A204.1 (cell line): ENCODE data around the gene EIPR1.
"Not testable (repeated sequence)": the region's sequence is repeated elsewhere in the genome, so short reads cannot be mapped to it uniquely, and the experiment has no call there.

Experiments
- FAIRE-seq: peaks from 2 replicates; lab custom pipeline; 2012; peaks lifted over from hg19 to GRCh38; lab: Jason Lieb, UNC

The EIPR1 gene

DNA sequence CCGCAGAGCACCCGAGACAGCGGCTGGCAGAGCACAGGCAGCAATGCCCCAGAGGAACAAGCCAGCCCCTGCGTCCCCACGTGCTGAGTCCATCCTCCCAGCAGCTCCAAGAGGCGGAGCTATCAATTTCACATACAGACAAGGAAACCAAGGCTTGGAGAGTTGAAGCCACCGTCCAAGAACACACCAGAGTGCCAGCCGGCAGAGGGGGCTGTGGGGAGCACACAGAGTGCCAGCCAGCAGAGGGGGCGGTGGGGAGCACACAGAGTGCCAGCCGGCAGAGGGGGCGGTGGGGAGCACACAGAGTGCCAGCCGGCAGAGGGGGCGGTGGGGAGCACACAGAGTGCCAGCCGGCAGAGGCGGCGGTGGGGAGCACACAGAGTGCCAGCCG lies 91.0 kb downstream of the EIPR1 start:
- not testable (repeated sequence) for FAIRE-seq

GRCh38 chr2:3285901-3286645 lies 91.5 kb downstream of the EIPR1 start:
- FAIRE-seq, result no peak

GRCh38 chr2:3284657-3285630 lies 92.7 kb downstream of the EIPR1 start:
- no peak for FAIRE-seq

- not testable (repeated sequence) for FAIRE-seq
These were observed 93.6 kb downstream of the EIPR1 start for GRCh38 chr2:3283876-3284656.

DNA sequence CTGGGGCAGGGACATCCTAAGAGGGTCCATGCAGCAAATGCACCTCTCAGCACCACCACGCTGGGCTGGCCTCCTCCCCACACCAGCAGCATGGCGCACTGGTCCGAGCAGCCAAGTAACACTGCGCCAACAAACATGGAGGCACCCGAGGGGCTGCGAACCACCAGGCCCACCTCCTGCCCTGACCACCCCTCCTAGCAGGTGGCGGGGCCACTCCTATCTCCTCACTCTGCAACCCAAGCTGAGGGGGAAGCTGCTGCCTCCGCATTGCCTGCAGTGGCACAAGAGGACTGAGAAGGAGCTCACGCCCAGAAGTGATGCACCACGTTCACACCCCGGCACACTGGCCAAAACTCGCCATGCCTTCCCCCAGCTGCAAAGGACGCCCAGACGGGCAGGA lies 94.4 kb downstream of the EIPR1 start:
- FAIRE-seq, result no peak

DNA sequence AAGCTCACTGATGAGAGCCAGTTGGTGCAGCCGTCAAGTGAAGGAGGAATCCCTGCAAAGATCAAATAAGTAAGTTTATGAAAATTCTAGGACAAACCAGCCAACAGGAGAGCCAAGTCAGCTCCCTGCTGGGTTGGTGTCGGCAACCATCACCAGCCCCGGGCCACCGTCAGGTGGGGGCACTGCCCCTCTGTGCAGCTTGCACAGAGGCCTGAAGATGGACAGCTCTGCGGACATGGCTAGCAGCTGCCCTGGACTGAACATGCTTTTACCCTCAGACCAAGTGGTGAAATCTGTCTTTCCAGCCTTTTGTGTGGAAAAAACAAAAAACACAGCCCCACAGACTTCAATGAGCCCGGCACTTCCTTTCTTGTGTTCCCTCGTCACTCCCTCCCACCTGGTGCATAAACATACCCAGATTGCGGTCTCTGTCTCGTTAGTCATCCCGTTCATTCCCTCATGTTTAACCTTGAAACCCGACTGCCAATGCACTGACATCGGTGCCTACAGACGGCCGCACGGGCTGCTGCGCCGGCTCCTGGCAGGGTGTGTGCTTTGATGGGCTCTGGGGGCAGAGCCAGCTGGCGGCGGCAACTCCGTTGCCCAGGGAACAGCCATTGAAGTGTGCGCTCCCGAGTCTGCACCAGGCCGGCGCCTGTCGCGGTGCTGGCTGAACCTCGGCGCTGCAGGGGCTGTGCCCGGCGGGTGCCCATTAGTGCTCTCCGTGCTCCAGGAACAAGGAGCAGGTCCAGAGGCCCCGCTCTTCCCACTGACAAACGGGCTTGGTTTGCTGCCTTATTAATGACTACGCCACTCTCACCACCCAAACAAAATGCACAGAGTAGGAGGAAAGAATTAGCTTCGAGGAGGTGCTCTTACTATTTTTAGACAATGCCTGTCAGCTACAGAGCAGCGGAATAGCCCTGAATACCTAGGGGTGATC lies 95.3 kb downstream of the EIPR1 start:
- no peak for FAIRE-seq

DNA sequence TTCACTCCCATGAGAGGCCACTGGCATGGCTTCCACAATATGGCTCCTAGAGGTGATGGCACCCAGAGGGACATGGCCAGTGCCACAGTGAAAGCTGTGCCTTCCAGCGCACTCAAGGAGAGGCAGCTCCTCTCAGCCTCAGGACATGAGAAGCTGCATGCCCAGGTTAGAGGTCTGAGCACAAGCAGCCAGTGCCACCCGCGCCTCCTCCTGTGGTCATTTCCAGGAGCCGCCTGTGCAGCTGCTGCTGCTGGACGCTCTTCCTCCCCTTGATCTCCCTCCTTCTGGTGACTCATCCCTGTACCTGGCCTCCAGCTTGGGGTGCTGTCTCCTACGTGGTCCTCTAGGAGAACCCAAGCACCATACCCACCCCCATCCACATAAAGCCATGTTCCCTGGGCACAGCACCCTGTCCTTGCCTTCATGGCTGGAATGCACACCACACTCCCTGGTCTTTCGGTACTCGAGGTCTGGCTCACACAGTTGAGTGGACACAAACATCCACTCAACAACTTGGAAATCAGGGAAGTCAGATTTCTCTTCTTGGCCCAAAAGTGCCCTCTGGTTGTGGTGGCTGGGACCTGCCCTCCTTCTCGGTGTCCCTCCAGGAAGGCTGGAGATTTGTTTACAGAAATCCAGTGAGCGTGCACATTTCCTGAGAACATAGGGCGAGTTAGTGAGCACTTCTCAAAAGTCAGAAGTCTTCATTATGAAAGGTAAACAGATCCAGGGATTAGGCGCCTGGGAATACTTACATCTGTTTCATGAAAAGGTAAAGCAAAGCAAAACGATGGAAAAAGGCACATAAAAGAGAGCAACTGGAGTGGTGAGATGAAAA lies 96.7 kb downstream of the EIPR1 start:
- no peak for FAIRE-seq

- FAIRE-seq, result no peak
These were observed 97.4 kb downstream of the EIPR1 start for GRCh38 chr2:3280197-3280596.

DNA sequence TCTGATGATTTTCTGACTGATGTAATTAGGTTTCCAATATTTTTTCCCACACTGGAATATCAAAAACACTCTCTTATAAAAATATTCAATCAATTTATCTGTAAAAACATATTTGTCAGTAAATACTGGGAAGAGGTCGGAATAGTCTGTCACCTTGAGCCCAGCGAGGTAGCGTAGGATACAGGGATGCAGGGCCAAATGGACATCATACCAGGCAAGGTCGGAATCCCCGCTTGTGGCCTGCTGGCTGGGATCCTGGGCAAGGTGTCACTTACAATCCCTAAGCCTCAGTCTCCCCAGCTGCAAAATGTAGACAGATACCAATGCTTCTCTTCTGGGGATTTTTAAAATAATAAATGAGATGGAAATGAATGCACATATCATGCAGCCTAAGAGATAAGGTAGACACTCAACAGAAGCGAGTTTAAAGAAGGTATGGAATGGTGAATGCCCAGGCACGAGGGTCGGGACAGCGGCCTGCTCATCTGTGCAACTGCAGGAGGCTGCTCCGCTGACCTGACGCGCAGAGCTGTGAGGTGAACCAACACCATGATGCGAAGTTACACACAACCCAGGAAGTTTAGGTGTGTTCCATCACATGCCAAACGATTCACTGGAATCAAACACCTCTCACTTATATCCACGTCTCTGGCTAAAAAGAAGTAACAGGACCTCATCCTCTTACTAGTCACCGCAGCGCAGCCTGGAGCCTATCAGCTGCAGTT lies 98.2 kb downstream of the EIPR1 start:
- no peak for FAIRE-seq

DNA sequence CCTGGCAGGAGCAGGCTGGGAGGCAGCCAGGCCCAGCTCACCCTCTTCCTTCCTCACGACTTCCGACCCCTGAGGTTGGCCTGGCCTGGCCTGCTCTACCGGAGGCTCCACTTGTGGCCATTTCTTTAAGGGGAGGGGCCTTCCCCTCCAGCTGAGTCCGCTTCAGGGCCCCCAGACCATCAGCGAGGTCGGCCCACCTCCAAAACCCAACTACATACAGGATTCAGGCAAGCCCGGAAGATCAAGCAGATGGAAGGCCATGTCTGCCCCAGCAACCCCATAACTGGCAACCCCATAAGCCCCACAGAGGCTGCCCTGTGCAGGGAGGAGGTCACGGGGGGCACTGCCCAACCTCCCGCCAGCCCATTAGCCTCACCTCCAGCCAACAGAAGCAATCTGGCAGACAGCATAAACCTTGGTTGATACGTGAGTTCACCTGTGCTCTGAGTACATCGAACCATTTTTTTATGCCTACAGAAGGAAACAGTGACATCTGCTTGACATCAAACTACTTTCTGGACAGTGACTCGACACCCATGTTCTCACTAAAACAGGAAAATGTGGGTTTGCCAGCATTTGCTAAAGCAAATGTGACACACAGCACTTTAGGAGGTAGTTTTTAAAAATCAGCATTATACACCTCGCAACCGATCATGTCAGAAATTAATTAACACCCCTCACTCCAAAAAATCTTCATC lies 98.9 kb downstream of the EIPR1 start:
- FAIRE-seq, result no peak

- FAIRE-seq, result no peak
These were observed 99.7 kb downstream of the EIPR1 start for GRCh38 chr2:3277748-3278520.

DNA sequence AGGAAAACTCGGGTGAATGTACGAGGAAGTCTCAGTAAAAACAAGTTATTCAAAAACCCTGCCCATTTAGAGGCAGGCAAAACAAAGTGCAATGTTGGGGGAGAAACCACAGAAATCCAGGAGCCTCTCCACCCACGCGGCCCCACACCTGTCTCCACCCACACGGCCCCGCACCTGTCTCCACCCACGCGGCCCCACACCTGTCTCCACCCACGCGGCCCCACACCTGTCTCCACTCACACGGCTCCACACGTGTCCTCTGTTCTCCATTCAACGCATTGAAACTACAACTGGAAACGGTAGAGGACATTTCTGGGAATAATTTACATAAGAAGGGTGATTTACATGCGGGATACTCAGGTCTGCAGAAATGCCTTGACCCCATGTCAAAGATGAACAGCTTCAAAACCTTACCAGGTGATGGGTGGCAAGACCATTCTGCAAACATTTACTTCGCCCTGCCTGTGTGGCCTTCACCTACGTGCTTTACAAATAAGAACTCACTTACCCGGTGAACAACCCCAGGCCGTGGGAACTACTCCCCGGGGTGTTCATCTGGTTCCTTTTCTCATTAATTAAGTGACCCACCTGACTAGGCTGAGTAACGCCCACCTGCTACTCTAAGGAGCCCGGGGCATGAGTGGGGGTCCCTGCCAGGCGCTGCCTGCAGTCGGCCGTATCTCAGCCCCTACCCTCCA lies 100.4 kb downstream of the EIPR1 start:
- no peak for FAIRE-seq

DNA sequence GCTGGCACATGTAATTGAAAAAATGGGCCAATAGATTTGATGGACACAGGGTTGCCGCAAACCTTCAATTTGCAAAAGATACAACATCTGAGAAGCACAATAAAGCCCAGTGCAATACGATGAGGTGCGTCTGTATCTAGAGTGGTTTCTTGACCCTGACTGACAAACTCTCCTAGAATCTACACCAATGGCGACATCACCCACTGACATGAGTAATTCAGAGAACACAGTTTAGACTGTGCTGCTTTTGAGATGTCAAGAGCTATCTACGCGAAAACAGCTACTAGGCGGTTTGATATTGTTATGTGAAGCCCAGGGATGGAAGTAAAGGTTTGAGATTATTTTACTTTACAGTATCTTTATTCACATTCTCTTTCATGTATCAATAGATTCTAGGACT lies 104.9 kb downstream of the EIPR1 start:
- FAIRE-seq, result no peak

- no peak for FAIRE-seq
These were observed 107.5 kb downstream of the EIPR1 start for GRCh38 chr2:3270095-3270478.

DNA sequence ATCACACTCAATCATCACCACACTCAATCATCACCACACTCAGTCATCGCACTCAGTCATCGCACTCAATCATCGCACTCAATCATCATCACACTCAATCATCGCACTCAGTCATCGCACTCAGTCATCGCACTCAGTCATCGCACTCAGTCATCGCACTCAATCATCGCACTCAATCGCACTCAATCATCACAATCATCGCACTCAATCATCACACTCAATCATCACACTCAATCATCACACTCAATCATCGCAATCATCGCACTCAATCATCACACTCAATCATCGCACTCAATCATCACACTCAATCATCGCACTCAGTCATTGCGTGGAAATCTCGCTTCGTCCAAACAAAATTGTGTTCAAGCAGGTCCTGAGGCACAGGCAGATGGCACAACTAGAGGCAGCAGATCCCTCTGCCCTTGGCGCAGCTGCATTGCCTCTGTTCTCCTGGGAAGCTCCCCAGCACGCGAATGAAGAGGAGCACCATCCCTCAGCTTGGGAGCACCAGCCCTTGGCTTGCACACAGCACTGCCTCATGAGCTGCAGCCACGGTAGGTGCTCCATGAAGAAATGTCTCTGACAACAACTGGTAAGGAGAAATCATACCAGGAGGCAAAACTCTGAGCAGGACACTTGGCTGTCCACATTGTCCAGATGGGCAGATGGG lies 108.1 kb downstream of the EIPR1 start:
- FAIRE-seq, result no peak

- FAIRE-seq, result no peak
These were observed 109.0 kb downstream of the EIPR1 start for GRCh38 chr2:3268705-3269029.
